ENCODE measurements around the gene RELB.

GRCh38 chr19:45037393-45038169 lies 36.3 kb downstream of the RELB start:
- TF ChIP-seq CTCF (IDR thresholded peaks at IDR 0.05) (no peak), POLR2A (IDR thresholded peaks at IDR 0.05) (no peak)
